PC-3 (cell line): ENCODE measurements around the gene SYCP3.

ENCODE experiments used
- CTCF ChIP-seq: fragments of 300-600 bp; sonication (generic); conservative IDR thresholded peaks from 2 replicates; pipeline ENCODE4 v1.5.1; 2017; ENCODE audit warnings: antibody characterized with exemption, low read depth, mild to moderate bottlenecking, low read length
- EZH2 ChIP-seq: fragments of 300-600 bp; sonication (generic); IDR thresholded peaks from one replicate; pipeline ENCODE4 v1.6.1; 2017; ENCODE audit warnings: antibody characterized with exemption, mild to moderate bottlenecking, low read length; ENCODE audit not compliant: unreplicated experiment
- EZH2phosphoT487 ChIP-seq: fragments of 300-600 bp; sonication (generic); IDR thresholded peaks from 2 replicates; pipeline ENCODE4 v1.6.1; 2018; ENCODE audit warnings: mild to moderate bottlenecking, antibody characterized with exemption, low read length, borderline replicate concordance

DNA sequence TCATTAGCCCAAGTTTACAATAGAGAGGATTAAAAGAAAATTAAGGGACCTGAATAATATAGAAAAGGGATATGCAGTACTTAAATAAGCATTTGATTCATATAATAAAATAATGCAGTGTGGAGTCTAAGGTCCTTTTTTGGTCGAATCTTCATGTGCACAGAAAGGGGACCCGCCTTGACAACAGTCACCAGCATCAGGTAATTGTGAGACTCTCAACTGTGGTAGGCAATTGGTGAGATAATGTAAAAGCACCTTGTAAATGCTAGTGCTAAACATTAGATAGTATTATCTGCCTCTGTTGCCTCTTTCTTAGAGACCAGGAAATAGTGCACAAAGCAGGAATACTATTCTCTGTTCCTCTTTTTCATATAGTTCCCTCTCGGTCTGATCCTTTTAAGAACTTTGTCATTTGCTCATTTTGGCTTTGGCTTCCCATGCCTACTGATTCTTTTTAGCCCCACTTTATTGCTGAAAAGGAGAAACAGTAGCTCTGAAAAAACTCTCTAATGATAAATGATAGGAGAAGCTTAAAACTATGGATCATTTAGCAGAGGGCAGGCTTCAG, 24.3 kb downstream of the SYCP3 start:
- TF ChIP-seq CTCF (no peak), EZH2 (no peak), EZH2phosphoT487 (no peak)
